ENCODE measurements around the gene IGSF21.
A peak's percentile ranks its signal among the peaks of the same experiment; 100 is the strongest.

The IGSF21 gene

DNA sequence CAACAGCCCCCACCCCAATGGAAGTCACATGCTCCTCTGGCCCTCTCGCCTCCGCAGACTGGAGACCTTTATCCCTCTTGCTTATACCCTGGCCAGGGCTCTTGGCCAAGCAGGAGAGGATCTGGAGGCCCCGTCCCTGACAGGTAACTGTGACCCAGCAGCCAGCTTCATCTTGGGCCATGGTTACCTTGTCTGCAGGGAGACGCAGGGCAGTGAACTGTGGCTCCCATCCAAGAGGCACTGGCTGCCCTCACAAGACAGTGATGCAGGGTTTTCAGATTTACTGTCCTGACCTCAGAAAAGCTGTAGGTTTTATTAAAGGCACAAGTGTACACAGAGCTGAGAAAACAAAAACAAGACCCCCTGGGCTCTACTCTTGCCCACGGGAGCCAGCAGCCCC, 276.5 kb downstream of the IGSF21 start:
- Mint-ChIP-seq H3K4me3 (no peak overlapping the region), H3K4me1 (peaks cover 63% of the 10 kb centered on the region), H3K9me3 (peaks cover 23% of the 10 kb centered on the region), H3K27ac (no peak overlapping the region), H3K36me3 (ENCODE audit: low read depth) (peaks cover 5% of the 10 kb centered on the region), H3K27me3 (ENCODE audit: low read depth, poor library complexity) (peaks cover 36% of the 10 kb centered on the region)
- TF ChIP-seq, protein P1, sequence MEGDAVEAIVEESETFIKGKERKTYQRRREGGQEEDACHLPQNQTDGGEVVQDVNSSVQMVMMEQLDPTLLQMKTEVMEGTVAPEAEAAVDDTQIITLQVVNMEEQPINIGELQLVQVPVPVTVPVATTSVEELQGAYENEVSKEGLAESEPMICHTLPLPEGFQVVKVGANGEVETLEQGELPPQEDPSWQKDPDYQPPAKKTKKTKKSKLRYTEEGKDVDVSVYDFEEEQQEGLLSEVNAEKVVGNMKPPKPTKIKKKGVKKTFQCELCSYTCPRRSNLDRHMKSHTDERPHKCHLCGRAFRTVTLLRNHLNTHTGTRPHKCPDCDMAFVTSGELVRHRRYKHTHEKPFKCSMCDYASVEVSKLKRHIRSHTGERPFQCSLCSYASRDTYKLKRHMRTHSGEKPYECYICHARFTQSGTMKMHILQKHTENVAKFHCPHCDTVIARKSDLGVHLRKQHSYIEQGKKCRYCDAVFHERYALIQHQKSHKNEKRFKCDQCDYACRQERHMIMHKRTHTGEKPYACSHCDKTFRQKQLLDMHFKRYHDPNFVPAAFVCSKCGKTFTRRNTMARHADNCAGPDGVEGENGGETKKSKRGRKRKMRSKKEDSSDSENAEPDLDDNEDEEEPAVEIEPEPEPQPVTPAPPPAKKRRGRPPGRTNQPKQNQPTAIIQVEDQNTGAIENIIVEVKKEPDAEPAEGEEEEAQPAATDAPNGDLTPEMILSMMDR (IDR thresholded peaks at IDR 0.05), result no peak
- no peak for DNase-seq

DNA sequence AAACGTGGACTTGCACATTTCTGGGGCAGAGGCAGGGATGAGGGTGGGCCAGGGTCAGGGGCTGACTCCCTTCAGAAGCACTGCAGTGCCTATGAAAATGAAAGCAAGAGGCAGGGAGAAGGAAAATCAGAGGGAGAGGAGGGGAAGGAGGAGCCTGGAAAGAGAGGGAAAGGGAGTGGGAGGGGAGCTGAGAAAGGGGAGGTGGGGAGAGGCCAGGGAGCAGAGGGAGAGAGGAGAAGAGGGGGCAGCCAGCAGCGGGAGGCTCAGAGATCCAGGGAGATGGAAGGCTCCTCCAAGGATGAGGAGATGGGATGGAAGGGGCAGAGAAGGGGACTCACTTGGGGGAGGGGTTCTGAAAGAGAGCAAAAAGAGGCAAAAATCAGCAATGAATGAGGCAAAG, 276.9 kb downstream of the IGSF21 start:
- Mint-ChIP-seq H3K36me3 (ENCODE audit: low read depth) (peaks cover 5% of the 10 kb centered on the region), H3K27ac (peak overlapping the region; percentile 0), H3K9me3 (peaks cover 19% of the 10 kb centered on the region), H3K4me3 (peak overlapping the region; percentile 71), H3K4me1 (peaks cover 63% of the 10 kb centered on the region), H3K27me3 (ENCODE audit: low read depth, poor library complexity) (peaks cover 34% of the 10 kb centered on the region)
- DNase-seq, result no peak
- TF ChIP-seq, protein P1 (IDR thresholded peaks at IDR 0.05), result no peak

DNA sequence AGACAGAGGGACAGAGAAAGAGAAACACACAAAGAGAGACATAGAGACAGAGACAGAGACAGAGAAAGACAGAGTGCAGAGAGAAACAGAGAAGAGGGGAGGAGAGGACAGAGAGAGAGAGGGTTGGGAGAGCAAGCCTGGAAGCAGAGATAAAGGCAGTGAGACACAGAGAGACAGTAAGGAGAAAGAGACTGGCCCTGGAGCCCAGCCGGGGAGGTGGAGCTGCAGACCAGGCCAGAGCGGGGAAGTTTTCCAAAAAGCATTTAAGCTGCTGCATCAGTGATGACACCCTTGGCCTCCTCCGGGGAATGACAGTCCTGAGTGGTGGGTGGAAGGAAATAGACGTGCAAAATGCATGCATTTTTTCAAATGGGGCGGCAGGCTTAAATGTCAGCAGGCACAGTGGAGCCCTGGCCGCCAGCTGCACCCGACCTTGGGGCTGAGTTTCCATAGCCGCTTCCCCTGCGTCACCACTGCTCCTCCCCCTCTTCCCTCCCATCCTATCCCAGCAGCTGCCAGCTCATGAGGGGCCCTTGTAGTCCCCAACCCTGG, 277.7 kb downstream of the IGSF21 start:
- Mint-ChIP-seq H3K27ac (peak overlapping the region; percentile 0), H3K9me3 (peaks cover 11% of the 10 kb centered on the region), H3K36me3 (ENCODE audit: low read depth) (peaks cover 5% of the 10 kb centered on the region), H3K27me3 (ENCODE audit: low read depth, poor library complexity) (peaks cover 26% of the 10 kb centered on the region), H3K4me3 (peak overlapping the region; percentile 71), H3K4me1 (peaks cover 63% of the 10 kb centered on the region)
- TF ChIP-seq, protein P1 (IDR thresholded peaks at IDR 0.05), result no peak
- peak; percentile 59 for DNase-seq

DNA sequence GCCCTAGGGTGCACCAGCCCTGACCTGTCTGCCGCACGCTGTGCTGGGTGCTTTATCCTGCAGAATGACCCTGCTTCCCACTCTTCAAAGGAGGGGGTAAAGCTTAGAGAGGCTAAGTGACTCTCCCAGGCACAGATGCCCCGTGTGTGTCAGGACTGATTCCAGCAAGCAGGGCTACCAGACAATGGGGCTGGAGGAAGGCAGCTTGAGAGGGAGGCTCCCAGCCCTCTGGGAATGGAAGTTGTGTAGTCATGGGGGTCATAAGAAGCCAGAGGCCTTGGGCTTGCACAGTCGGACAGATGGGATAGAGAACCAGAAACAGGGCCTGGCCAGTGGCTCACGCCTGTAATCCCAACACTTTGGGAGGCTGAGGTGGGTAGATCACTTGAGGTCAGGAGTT, 279.0 kb downstream of the IGSF21 start:
- Mint-ChIP-seq H3K4me3 (no peak overlapping the region), H3K27ac (peak overlapping the region; percentile 79), H3K4me1 (peaks cover 57% of the 10 kb centered on the region)

DNA sequence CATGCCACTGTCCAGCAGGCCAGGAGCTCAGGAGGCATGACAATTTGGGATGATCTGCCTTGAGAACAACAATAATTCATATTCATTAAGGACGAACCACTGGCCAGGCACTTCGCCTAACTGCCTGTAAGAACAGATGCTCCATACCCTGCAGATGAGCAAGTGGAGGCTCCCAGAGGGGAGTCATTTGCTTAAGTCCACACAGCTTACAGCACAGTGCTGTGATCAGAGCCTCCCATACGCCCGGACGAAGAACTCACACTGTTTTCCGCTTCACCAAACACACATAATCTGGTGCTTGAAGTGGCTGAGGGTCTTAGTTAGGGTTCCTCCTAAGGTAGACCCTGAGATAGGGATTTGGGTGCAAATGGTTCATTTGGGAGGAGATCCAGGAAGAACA, 279.7 kb downstream of the IGSF21 start:
- Mint-ChIP-seq H3K9me3 (no peaks in the 10 kb centered on the region), H3K27me3 (ENCODE audit: low read depth, poor library complexity) (peaks cover 10% of the 10 kb centered on the region), H3K4me1 (peaks cover 52% of the 10 kb centered on the region), H3K36me3 (ENCODE audit: low read depth) (no peaks in the 10 kb centered on the region), H3K27ac (no peak overlapping the region), H3K4me3 (no peak overlapping the region)
- no peak for DNase-seq
- TF ChIP-seq, protein P1 (IDR thresholded peaks at IDR 0.05), result no peak

More for the DNA sequence above, 279.0 kb downstream of the IGSF21 start:
- TF ChIP-seq, protein P1 (IDR thresholded peaks at IDR 0.05), result no peak
- peaks cover 13% of the 10 kb centered on the region for H3K27me3 Mint-ChIP-seq (ENCODE audit: low read depth, poor library complexity)
- no peaks in the 10 kb centered on the region for H3K36me3 Mint-ChIP-seq (ENCODE audit: low read depth)
- peaks cover under 1% of the 10 kb centered on the region for H3K9me3 Mint-ChIP-seq
- no peak for DNase-seq

DNA sequence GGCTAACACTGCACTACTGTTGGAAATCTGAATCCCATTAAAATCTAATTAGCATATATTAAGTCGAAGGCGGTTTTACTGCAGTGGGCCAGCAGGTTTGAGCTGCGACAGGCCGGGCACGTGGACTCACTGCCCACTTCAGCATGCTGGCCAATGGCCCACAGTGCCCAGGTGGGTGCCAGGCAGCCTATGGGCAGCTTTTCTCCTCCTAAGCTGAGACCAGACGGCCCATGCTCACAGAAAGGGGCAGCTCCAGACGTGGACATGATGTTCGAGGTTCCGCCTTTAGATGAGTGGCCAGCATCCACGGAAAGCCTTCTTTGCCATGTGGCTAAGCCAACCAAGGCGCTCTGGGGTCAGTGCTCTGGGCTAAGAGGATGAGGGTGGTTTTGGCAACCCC, 283.4 kb downstream of the IGSF21 start:
- Mint-ChIP-seq H3K27ac (no peak overlapping the region), H3K4me3 (no peak overlapping the region), H3K27me3 (ENCODE audit: low read depth, poor library complexity) (peaks cover 9% of the 10 kb centered on the region), H3K36me3 (ENCODE audit: low read depth) (no peaks in the 10 kb centered on the region), H3K4me1 (peaks cover 20% of the 10 kb centered on the region), H3K9me3 (no peaks in the 10 kb centered on the region)
- TF ChIP-seq, protein P1 (IDR thresholded peaks at IDR 0.05), result no peak
- DNase-seq, result no peak

All from nephron progenitor cell (in vitro differentiated cells).